Activated CD4-positive, alpha-beta T cell treated with anti-CD3 and anti-CD28 coated beads for 4 hours (primary cell): ENCODE measurements around the gene DNAJB2.
"Not testable (repeated sequence)": the region's sequence is repeated elsewhere in the genome, so short reads cannot be mapped to it uniquely, and the experiment has no call there.

Experiments used
- DNase-seq, 2 donors: peaks; one replicate each; pipeline ENCODE4 v3.0.0-alpha.2; 2020

DNAJB2 gene

DNA sequence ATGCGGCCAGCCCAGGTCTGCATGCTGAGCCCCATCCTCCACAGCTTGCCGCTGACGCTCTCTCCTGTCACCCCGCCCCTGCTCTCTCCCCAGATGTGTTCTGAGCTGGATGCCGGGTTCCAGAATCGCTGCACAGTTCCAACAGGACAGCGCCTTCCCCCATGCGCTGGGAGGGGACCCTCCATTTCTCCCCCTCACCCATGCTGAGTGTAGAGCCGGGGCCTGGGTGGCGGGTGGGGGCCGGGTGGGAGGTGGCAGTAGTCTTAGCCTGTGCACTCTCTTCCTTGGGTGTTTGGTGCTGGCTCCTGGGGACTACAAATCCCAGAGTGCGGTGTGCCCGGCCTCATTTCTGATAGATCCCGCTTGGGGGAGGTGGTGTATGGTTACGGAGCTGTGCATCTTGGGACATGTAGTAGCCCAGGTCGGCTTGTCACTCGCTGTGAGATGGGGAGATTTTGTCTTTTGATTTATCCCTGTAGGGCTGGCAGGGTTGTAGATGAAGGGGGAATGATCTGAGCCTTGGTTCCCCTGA lies 6.8 kb downstream of the DNAJB2 start:
- no peak for DNase-seq

GRCh38 chr2:219286436-219287115 lies 7.4 kb downstream of the DNAJB2 start:
- no peak for DNase-seq

DNA sequence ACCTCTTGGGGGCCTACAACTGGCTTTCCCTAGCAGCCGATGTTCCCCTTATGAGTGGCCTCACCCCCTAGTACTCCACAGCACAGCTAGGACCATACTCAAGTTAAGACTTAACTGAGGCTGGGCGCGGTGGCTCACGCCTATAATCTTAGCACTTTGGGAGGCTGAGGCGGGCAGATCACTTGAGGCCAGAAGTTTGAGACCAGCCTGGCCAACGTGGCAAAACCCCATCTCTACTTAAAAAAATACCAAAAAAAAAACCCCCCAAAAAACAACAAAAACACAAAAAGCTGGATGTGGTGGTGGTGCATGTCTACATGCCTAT lies 7.9 kb downstream of the DNAJB2 start:
- not testable (repeated sequence) for DNase-seq

GRCh38 chr2:219287580-219288265 lies 8.6 kb downstream of the DNAJB2 start:
- DNase-seq: no peak

DNA sequence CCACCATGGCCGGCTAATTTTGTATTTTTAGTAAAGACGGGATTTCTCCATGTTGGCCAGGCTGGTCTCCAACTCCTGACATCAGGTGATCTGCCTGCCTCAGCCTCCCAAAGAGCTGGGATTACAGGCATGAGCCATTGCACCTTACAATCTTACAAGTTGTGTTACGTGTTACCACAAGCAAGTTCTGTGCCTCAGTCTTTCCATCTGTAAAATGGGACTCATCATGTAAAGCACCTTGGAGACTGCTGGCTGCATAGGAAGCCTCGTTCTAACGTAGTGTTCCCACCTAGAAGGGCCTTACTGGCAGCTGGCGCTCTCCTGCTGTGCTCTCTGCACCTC lies 10.0 kb downstream of the DNAJB2 start:
- DNase-seq: no peak

GRCh38 chr2:219289537-219290361 lies 10.6 kb downstream of the DNAJB2 start:
- DNase-seq: no peak

GRCh38 chr2:219290381-219291171 lies 11.4 kb downstream of the DNAJB2 start:
- no peak for DNase-seq

DNA sequence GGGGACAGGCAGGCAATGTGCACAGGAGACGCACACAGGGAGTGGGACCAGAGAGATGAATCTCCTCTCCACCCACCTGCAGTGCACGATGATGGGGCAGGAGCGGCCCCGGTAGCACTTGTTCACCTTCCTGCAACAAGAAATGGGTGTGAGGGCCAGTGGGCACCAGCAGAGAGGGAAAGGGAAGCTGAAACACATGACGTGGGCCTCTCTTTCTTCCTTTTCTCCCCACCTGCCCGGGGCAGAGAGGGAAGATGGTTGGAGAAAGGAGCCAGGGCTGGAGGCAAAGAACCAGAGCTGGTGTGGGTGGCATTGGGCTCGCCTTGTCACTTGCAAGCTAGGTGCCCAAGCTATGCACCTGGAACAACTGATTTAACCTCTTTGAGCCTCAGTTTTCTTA lies 12.2 kb downstream of the DNAJB2 start:
- no peak for DNase-seq

- DNase-seq: no peak
Measured at GRCh38 chr2:219291910-219292490, 12.8 kb downstream of the DNAJB2 start.

GRCh38 chr2:219292616-219293015 lies 13.4 kb downstream of the DNAJB2 start:
- DNase-seq: no peak

- no peak for DNase-seq
Measured at GRCh38 chr2:219293736-219294231, 14.6 kb downstream of the DNAJB2 start.

DNA sequence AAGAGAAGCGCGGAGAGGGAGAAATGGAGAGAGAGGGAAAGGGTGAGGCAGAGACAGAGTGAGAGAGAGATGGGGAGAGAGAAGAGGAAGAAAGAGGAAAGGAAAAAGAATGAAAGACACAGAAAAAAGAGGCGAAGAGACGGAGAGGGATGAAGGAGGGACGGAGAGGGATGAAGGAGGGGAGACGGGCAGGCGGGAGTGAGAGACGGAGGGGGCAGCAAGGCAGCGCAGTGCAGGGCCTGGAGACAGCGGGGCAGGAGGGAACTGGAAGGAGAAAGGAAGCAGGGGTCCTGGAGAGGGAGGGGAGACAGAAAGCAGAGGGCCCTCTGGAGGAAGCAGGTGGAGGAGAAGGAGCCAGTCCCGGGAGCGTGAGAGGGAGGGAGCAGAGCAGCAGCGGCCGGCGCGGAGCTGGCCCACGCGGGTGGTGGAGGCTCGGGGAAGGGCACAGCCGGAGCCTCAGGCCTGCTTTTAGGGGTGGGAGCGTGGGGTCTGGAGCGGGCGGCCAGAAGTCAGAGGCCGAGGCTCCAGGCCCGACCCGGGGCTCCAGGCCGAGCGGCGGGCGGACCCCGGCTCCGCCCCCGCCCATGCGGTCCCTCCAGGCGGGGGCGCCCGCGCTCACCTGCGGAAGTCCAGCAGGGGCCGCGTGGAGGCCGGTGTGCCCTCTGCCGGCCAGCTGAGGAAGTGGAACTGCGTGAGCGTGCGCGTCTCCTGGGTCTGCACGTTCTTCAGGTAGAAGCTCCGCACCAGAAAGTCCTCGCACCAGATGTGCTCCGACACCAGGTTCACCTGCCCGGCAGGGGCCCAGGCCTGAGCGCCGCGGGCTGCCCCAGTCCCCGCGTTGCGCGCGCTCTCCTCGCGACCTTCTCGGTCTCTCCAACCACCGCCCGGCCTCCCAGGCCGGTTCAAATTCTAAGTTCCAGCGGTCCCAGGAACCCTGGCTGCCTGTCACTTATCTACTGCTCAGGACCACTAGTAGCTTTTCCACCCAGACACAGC lies 15.5 kb downstream of the DNAJB2 start:
- DNase-seq: peak; percentile 88

- DNase-seq: no peak
Measured at GRCh38 chr2:219296142-219296541, 17.0 kb downstream of the DNAJB2 start.

GRCh38 chr2:219296631-219297391 lies 17.6 kb downstream of the DNAJB2 start:
- no peak for DNase-seq

DNA sequence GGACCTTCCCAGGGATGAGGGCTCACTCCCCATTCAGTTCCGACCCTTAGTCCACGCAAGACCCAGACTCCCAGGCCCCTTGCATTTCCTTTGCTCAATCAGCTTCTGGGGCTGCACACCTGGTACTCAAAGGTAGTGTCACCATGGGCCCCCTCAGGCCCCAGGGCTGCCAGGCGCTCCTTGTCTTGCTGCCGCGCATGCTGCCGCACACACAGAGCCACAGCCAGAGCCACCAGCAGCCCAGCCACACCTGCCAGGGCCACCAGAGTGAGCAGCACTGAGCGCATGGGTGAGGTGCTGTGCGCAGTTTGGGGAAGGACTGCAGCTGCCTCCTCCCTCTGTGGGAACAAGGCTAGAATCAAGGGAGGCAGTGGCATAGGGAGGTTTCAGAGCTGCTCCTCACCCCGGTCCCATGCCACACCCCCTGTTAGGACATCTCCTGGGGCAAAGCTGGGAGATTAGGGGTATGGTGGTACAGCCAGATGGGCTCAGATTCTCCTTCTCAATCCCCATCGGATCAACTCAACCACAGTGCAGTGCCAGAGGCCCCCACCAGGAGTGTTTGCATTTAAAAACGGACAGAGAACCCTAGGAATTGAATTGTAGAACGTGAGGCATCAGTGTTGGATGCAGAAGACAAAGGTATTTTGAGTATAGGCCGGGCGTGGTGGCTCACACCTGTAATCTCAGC lies 18.7 kb downstream of the DNAJB2 start:
- no peak for DNase-seq

DNA sequence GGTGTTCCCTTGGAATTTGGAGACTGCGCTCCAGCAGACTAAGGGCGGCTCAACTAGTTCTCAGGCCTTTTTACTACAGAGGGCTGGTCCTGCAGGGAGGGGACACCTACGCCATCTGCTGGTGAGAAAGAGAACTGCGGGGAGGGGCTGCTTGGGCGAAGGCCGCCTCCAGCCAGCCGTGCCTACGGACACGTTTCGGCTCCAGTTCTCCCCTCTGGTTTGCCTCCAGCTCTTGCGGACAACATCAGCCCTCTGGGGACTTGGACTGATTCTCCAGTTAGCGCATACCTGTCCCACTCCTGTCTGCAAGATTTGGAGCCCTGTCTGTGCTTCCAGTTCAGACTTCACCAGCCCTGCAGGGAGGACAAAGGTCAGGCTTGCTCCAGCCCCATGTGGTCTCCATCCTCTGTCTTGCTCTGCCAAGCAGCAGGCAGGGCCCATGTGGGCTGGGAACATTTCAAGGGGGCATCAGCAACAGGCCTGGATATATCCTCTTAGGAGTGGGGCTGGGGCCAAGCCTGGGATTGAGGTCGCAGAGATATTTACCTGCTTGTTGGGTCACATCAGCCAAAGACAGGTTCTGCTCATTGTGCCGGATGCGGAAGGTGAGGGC lies 19.7 kb downstream of the DNAJB2 start:
- peak; percentile 76 to 91 for DNase-seq

DNA sequence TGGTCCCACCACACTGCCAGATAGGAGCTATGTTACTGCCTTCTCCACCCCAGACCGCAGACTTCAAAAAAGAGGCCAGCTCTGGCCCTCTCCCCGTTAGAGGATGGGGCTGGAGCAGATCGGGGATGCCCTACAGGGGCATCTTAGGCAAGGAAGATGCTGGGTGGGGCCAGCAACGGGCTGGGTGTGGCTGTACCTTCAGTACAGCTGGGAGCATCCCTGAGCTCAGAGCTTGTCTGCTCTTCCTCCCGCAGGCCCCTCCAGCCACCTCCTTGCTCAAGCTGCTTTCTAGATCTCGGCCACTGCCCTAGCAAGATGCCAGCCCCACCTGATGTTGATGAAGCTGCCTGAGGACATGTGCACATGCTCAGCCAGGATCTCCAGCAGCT lies 20.2 kb downstream of the DNAJB2 start:
- DNase-seq: no peak

DNA sequence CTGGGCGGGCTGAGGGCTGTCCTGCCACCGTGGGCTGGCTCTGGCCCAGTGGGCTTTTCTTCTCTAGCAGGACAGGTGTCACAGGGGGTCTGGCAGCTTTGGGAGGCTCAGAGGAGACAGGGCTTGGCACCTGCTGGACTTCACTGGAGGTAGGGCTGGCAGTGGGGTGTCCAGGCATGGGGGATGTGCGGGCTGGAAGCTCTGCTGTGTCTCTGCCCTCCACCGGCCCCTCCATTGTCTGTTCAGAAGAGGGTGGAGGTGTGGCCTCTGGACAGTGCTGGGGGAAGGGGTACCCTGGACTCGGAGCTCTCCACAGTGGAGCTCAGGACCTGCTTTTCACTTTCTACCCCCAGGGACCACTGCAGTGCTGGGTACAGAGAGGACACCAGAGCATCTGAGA lies 20.9 kb downstream of the DNAJB2 start:
- DNase-seq: no peak

DNA sequence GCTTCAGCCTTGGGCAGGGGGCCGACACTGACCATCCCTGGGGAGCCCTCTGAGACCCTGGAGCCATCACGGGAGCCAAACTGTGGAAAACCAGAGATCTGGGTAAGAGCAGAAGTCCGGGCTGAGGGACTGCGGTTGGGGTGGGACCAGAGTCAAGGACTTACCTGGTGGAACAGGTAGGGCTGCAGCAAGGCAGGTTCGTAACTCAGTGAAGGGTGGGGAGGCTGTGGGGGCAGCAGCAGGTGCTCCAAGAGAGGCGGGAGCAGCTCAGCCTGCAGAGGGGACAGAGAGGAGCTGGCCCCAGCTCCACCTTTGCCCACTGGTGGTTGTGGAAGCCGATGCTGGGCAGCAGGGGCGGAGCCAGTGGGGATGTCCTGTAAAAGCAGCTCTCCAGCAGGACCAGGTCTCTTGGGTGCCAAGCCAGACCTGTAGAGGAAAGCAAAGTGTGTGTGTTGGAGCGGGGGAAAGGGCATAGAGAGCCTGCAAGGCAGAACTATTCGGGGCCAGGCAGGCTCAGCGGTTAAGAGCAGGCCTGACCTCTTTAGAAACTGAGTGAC lies 23.3 kb downstream of the DNAJB2 start:
- no peak for DNase-seq
